SK-N-SH (cell line): ENCODE results near the gene FBXW5. TPM values are rescaled to one million over a fixed set of nuclear protein-coding genes. Genes with fewer than 3 reads are reported as not detected.

Experiments
- CTCF ChIA-PET: fragments of 300-600, 350-600 bp; formaldehyde crosslinking; extraction: SDS; loops from one replicate; lab custom pipeline; 2021; lab: Yijun Ruan, JAX
- POLR2A ChIA-PET: fragments of 350-600 bp; sonication (Branson Sonifier 250); formaldehyde crosslinking; extraction: SDS; loops from one replicate; lab custom pipeline; 2020; ENCODE audit warnings: antibody characterized with exemption, inconsistent platforms; lab: Yijun Ruan, JAX
- DNase-seq: peaks from one replicate; pipeline ENCODE4 v3.0.0; 2012
- H2AFZ ChIP-seq: fragments of 200-600 bp; sonication (generic); 2 replicates; pipeline ENCODE4 v1.8.1; 2016; ENCODE audit warnings: antibody characterized with exemption, mild to moderate bottlenecking, low read depth
- H3F3A ChIP-seq: fragments of 200-600 bp; sonication (generic); replicated peaks from 2 replicates; pipeline ENCODE3; 2016; ENCODE audit warnings: antibody characterized with exemption, mild to moderate bottlenecking; ENCODE audit not compliant: insufficient read depth
- H3K27ac ChIP-seq, 2 experiments: fragments of 200-500 bp in 1 of 2; fragments of 200-600 bp in 1 of 2; sonication (Bioruptor generic) in 1 of 2; sonication (generic), shearing (Covaris generic) in 1 of 2; 2 replicates each; pipeline versions ENCODE4 v1.5.1 to v1.6.1; 2014 to 2016; ENCODE audit warnings: low read depth in 2 of 2, inconsistent platforms in 1 of 2, low read length in 1 of 2, mild to moderate bottlenecking in 1 of 2, mixed read lengths in 1 of 2
- H3K27me3 ChIP-seq: fragments of 200-600 bp; sonication (generic), shearing (Covaris generic); 2 replicates; pipeline ENCODE4 v1.6.1; 2016; ENCODE audit warnings: mixed run types; ENCODE audit not compliant: insufficient read depth
- H3K36me3 ChIP-seq, 2 experiments: fragments of 200-500 bp in 1 of 2; fragments of 200-600 bp in 1 of 2; sonication (Bioruptor generic) in 1 of 2; sonication (generic) in 1 of 2; replicated peaks in 1 of 2; 2 replicates each; pipeline versions ENCODE3 to v1.5.1; 2014 to 2016; ENCODE audit warnings: low read length in 1 of 2, mild to moderate bottlenecking in 1 of 2; ENCODE audit not compliant: insufficient read depth in 2 of 2, control insufficient read depth in 1 of 2
- H3K4me1 ChIP-seq, 2 experiments: fragments of 200-500 bp in 1 of 2; fragments of 200-600 bp in 1 of 2; sonication (Bioruptor generic) in 1 of 2; sonication (generic), shearing (Covaris generic) in 1 of 2; 2 replicates each; pipeline versions ENCODE4 v1.5.1 to v1.6.1; 2014 to 2016; ENCODE audit warnings: low read depth in 1 of 2, low read length in 1 of 2, mixed run types in 1 of 2; ENCODE audit not compliant: insufficient read depth in 2 of 2, control insufficient read depth in 1 of 2
- H3K4me2 ChIP-seq: fragments of 200-600 bp; sonication (generic), shearing (Covaris generic); 2 replicates; pipeline ENCODE4 v1.6.1; 2017; ENCODE audit warnings: mixed run types
- H3K4me3 ChIP-seq, 2 experiments: fragments of 200-500 bp in 1 of 2; fragments of 200-600 bp in 1 of 2; sonication (Bioruptor generic) in 1 of 2; sonication (generic), shearing (Covaris generic) in 1 of 2; 2 replicates each; pipeline versions ENCODE4 v1.5.1 to v1.8.1; 2014 to 2016; ENCODE audit warnings: low read depth in 2 of 2, inconsistent platforms in 1 of 2, low read length in 1 of 2, mild to moderate bottlenecking in 1 of 2, mixed read lengths in 1 of 2, moderate library complexity in 1 of 2
- H3K79me2 ChIP-seq: fragments of 200-600 bp; sonication (generic); 2 replicates; pipeline ENCODE4 v1.8.1; 2017; ENCODE audit warnings: mild to moderate bottlenecking; ENCODE audit not compliant: insufficient read depth
- H3K9ac ChIP-seq: fragments of 200-600 bp; sonication (generic); 2 replicates; pipeline ENCODE4 v1.6.1; 2017; ENCODE audit warnings: mixed run types
- H3K9me2 ChIP-seq: fragments of 200-600 bp; sonication (generic); 2 replicates; pipeline ENCODE4 v1.6.1; 2017; ENCODE audit warnings: mixed run types
- H3K9me3 ChIP-seq: fragments of 200-600 bp; sonication (generic); 2 replicates; pipeline ENCODE4 v1.6.1; 2017; ENCODE audit warnings: mixed run types, mild to moderate bottlenecking, moderate library complexity
- H4K20me1 ChIP-seq: fragments of 200-600 bp; sonication (generic); 2 replicates; pipeline ENCODE4 v1.6.1; 2017; ENCODE audit warnings: mild to moderate bottlenecking, mixed run types; ENCODE audit not compliant: insufficient read depth
- CHD2 ChIP-seq: fragments of 150-350 bp; IDR thresholded peaks from 2 replicates; pipeline ENCODE4 v1.6.1; 2018; ENCODE audit warnings: low read length; ENCODE audit not compliant: partially characterized antibody
- FOXJ3 ChIP-seq: sonication (generic); formaldehyde crosslinking; IDR thresholded peaks from 2 replicates; pipeline ENCODE4 v1.5.1; 2020; ENCODE audit warnings: mild to moderate bottlenecking, missing genetic modification reagents
- NRF1 ChIP-seq: IDR thresholded peaks from 2 replicates; pipeline ENCODE4 v1.6.1; 2012; ENCODE audit warnings: low read depth, mild to moderate bottlenecking, low read length
- POLR2AphosphoS5 ChIP-seq: IDR thresholded peaks from 2 replicates; pipeline ENCODE4 v1.6.1; 2012; ENCODE audit warnings: low read depth, low read length
- RXRA ChIP-seq: IDR thresholded peaks from 2 replicates; pipeline ENCODE4 v1.4.0; 2012; ENCODE audit warnings: low read depth, mild to moderate bottlenecking, borderline replicate concordance
- SIN3A ChIP-seq: IDR thresholded peaks from 2 replicates; pipeline ENCODE4 v1.6.1; 2012; ENCODE audit warnings: low read depth, mild to moderate bottlenecking, low read length, moderate library complexity, borderline replicate concordance
- SMC3 ChIP-seq: IDR thresholded peaks from 2 replicates; pipeline ENCODE4 v1.6.1; 2012; ENCODE audit warnings: low read depth, low read length, improper control_type of control experiment
- WGBS: methylation state at CpG from one replicate; pipeline ENCODE4 v1.1.6; 2017; ENCODE audit warnings: low lambda C conversion rate; 5-methylcytosine and 5-hydroxymethylcytosine counted together
- polyA plus RNA-seq, 3 experiments: library from polyadenylated mRNA; depleted of rRNA; stranded (reverse); fragments of >200 nt; gene quantifications; 2 replicates each; pipeline ENCODE4 v1.2.3, GENCODE V29; 2012
- TF ChIP-seq, protein P1 (sequence below): IDR thresholded peaks from 2 replicates; pipeline ENCODE4 v1.4.0; 2012; ENCODE audit warnings: low read depth, borderline replicate concordance
- TF ChIP-seq, protein P2 (sequence below): IDR thresholded peaks from 2 replicates; pipeline ENCODE4; 2012
- TF ChIP-seq, protein P3 (sequence below): IDR thresholded peaks from 2 replicates; pipeline ENCODE4 v1.4.0; 2012; ENCODE audit warnings: low read depth, borderline replicate concordance
- TF ChIP-seq, protein P4 (sequence below): IDR thresholded peaks from 2 replicates; pipeline ENCODE4 v1.6.1; 2012; ENCODE audit warnings: mild to moderate bottlenecking, low read depth, low read length, moderate library complexity

The FBXW5 gene
- polyA plus RNA-seq, 1 of the 3 experiments (the other 2 are of a cell fraction), result 78.9 TPM

DNA sequence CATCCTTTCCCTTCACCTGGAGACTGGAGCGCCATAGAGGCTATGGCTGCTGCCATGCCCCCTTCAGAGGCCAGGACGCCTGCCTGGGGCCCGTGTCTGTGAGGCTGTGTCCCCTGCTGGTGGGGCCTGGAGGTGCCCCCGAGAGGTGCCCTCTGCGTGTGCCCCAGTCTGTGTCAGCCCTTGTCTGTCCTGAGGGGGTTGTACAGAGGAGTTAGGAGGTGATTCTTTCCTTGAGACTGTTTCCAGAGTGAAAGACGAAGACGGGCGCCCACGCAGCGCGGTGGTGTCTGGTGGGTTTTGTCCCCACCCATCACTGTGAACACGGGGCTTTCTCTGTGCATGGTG is 33.7 kb downstream of the FBXW5 start:
- Histone ChIP-seq H3K9me3 (no peaks in the 10 kb centered on the region), H3K4me1 (no peaks in the 10 kb centered on the region), H2AFZ (no peak overlapping the region), H3K79me2 (no peaks in the 10 kb centered on the region), H3K4me2 (no peak overlapping the region), H3K9ac (no peak overlapping the region), H3K27ac (no peak overlapping the region), H3F3A (no peaks in the 10 kb centered on the region), H3K4me3 (no peak overlapping the region), H3K36me3 (peaks cover 0 to 20% of the 10 kb centered on the region in 2 experiments), H3K27me3 (no peaks in the 10 kb centered on the region), H3K9me2 (no peaks in the 10 kb centered on the region), H4K20me1 (no peaks in the 10 kb centered on the region)
- TF ChIP-seq, protein P1, sequence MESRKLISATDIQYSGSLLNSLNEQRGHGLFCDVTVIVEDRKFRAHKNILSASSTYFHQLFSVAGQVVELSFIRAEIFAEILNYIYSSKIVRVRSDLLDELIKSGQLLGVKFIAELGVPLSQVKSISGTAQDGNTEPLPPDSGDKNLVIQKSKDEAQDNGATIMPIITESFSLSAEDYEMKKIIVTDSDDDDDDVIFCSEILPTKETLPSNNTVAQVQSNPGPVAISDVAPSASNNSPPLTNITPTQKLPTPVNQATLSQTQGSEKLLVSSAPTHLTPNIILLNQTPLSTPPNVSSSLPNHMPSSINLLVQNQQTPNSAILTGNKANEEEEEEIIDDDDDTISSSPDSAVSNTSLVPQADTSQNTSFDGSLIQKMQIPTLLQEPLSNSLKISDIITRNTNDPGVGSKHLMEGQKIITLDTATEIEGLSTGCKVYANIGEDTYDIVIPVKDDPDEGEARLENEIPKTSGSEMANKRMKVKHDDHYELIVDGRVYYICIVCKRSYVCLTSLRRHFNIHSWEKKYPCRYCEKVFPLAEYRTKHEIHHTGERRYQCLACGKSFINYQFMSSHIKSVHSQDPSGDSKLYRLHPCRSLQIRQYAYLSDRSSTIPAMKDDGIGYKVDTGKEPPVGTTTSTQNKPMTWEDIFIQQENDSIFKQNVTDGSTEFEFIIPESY, result no peak
- TF ChIP-seq POLR2AphosphoS5, result no peak
- TF ChIP-seq SIN3A, result no peak
- no peak for TF ChIP-seq SMC3
- TF ChIP-seq, protein P2, sequence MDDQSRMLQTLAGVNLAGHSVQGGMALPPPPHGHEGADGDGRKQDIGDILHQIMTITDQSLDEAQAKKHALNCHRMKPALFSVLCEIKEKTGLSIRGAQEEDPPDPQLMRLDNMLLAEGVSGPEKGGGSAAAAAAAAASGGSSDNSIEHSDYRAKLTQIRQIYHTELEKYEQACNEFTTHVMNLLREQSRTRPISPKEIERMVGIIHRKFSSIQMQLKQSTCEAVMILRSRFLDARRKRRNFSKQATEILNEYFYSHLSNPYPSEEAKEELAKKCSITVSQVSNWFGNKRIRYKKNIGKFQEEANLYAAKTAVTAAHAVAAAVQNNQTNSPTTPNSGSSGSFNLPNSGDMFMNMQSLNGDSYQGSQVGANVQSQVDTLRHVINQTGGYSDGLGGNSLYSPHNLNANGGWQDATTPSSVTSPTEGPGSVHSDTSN, result no peak
- TF ChIP-seq RXRA, result no peak
- TF ChIP-seq CHD2, result no peak
- TF ChIP-seq, protein P3, sequence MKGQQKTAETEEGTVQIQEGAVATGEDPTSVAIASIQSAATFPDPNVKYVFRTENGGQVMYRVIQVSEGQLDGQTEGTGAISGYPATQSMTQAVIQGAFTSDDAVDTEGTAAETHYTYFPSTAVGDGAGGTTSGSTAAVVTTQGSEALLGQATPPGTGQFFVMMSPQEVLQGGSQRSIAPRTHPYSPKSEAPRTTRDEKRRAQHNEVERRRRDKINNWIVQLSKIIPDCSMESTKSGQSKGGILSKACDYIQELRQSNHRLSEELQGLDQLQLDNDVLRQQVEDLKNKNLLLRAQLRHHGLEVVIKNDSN, result no peak
- TF ChIP-seq, protein P4, sequence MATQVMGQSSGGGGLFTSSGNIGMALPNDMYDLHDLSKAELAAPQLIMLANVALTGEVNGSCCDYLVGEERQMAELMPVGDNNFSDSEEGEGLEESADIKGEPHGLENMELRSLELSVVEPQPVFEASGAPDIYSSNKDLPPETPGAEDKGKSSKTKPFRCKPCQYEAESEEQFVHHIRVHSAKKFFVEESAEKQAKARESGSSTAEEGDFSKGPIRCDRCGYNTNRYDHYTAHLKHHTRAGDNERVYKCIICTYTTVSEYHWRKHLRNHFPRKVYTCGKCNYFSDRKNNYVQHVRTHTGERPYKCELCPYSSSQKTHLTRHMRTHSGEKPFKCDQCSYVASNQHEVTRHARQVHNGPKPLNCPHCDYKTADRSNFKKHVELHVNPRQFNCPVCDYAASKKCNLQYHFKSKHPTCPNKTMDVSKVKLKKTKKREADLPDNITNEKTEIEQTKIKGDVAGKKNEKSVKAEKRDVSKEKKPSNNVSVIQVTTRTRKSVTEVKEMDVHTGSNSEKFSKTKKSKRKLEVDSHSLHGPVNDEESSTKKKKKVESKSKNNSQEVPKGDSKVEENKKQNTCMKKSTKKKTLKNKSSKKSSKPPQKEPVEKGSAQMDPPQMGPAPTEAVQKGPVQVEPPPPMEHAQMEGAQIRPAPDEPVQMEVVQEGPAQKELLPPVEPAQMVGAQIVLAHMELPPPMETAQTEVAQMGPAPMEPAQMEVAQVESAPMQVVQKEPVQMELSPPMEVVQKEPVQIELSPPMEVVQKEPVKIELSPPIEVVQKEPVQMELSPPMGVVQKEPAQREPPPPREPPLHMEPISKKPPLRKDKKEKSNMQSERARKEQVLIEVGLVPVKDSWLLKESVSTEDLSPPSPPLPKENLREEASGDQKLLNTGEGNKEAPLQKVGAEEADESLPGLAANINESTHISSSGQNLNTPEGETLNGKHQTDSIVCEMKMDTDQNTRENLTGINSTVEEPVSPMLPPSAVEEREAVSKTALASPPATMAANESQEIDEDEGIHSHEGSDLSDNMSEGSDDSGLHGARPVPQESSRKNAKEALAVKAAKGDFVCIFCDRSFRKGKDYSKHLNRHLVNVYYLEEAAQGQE, result no peak
- no peak for TF ChIP-seq FOXJ3 (CRISPR knock-in tag)
- TF ChIP-seq NRF1, result no peak
- DNase-seq, result no peak
- CTCF ChIA-PET, result interaction anchor here (0.6 to 1.5 kb wide), 2 partner anchors 37 to 467 kb away, joined by 3 to 5 read pairs; no protein-coding TSS in a partner anchor
- WGBS, result over 99% methylated on average over 8 of the region's 12 CpGs
- POLR2A ChIA-PET, result no interaction called here
